SH-SY5Y (cell line): ENCODE measurements around the gene BPIFA1.

Experiments
- GATA2 ChIP-seq: IDR thresholded peaks from 2 replicates; pipeline ENCODE4 v1.6.1; 2011; ENCODE audit warnings: mild to moderate bottlenecking, low read depth, low read length
- GATA3 ChIP-seq: IDR thresholded peaks from 2 replicates; pipeline ENCODE4 v1.6.1; 2011; ENCODE audit warnings: low read depth, mild to moderate bottlenecking, low read length, moderate library complexity

DNA sequence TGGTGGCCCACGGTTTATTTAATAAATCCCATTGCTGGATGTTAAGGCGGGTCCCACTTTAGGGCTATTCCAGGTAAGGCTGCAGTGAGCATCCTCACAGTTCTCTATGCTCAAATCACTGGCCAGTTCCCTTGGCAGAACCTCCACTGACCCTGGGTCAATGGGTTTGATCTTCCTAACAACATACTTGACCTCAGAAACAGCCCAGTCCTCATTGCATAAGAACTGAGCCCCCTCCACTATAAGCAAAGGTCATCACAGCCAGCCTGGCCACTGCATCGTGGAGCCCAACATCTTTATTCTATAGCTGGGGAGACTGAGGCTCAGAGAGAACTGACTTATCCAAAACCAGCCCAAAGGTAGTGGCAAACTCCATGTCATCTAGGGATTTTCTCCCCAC, 42.9 kb downstream of the BPIFA1 start:
- TF ChIP-seq GATA2 (no peak), GATA3 (no peak)
